Measurements from ENCODE around the gene MICU1. TPM values are rescaled to one million over a fixed set of nuclear protein-coding genes. Genes with fewer than 3 reads are reported as not detected.
"Not testable (repeated sequence)": the region's sequence is repeated elsewhere in the genome, so short reads cannot be mapped to it uniquely, and the experiment has no call there.

The MICU1 gene
- total RNA-seq, 1 experiment from 2014 or later: 25.5 TPM

GRCh38 chr10:72557362-72557761 lies 68.5 kb downstream of the MICU1 start:
- BruUV-seq (replicated peaks): no TSS peak
- intact Hi-C loops (cut with micrococcal nuclease): no loop called here
- ChIA-PET POLR2A (interaction anchor here (1.4 kb wide), 1 partner anchor 10 kb away, joined by 4 read pairs; no protein-coding TSS in a partner anchor), CTCF (no interaction called here)
- peaks cover 46% of the 10 kb centered on the region for H3K36me3 Mint-ChIP-seq (ENCODE audit: insufficient read depth, unreplicated experiment)
- H3K4me1 Mint-ChIP-seq (ENCODE audit: insufficient read depth, unreplicated experiment): peaks cover 5% of the 10 kb centered on the region
- no peaks in the 10 kb centered on the region for H3K9me3 Mint-ChIP-seq (ENCODE audit: unreplicated experiment)
- H3K27me3 Mint-ChIP-seq (ENCODE audit: insufficient read depth, unreplicated experiment): no peaks in the 10 kb centered on the region
- no peak for DNase-seq (ENCODE audit: unreplicated experiment)
- no peak overlapping the region for H3K27ac Mint-ChIP-seq (ENCODE audit: low read depth, unreplicated experiment)
- no peak overlapping the region for H3K4me3 Mint-ChIP-seq (ENCODE audit: unreplicated experiment)
- TF ChIP-seq CTCF (IDR thresholded peaks at IDR 0.05; ENCODE audit: unreplicated experiment): no peak

- TF ChIP-seq CTCF (IDR thresholded peaks at IDR 0.05; ENCODE audit: unreplicated experiment): no peak
- Mint-ChIP-seq H3K27me3 (ENCODE audit: insufficient read depth, unreplicated experiment) (no peaks in the 10 kb centered on the region), H3K4me3 (ENCODE audit: unreplicated experiment) (no peak overlapping the region), H3K36me3 (ENCODE audit: insufficient read depth, unreplicated experiment) (peaks cover 25% of the 10 kb centered on the region), H3K4me1 (ENCODE audit: insufficient read depth, unreplicated experiment) (peaks cover 5% of the 10 kb centered on the region), H3K27ac (ENCODE audit: low read depth, unreplicated experiment) (peak overlapping the region; percentile 31), H3K9me3 (ENCODE audit: unreplicated experiment) (no peaks in the 10 kb centered on the region)
- BruUV-seq (replicated peaks): no TSS peak
- ChIA-PET CTCF (interaction anchor here (0.6 kb wide), 2 partner anchors 18 to 21 kb away, joined by 3 to 4 read pairs; no protein-coding TSS in a partner anchor), POLR2A (interaction anchor here (0.5 to 2.4 kb wide), 12 partner anchors 8 to 426 kb away, joined by 3 to 6 read pairs (median 3); partner anchors contain the start of genes MCU and MICU1)
- intact Hi-C loops (cut with micrococcal nuclease): no loop called here
- peak; percentile 73 for DNase-seq (ENCODE audit: unreplicated experiment)
These were observed 73.0 kb downstream of the MICU1 start for GRCh38 chr10:72552857-72553256.

GRCh38 chr10:72550239-72550638 lies 75.6 kb downstream of the MICU1 start:
- ChIA-PET CTCF (no interaction called here), POLR2A (interaction anchor here (0.7 kb wide), 1 partner anchor 8 kb away, joined by 3 read pairs; no protein-coding TSS in a partner anchor)
- Mint-ChIP-seq H3K4me3 (ENCODE audit: unreplicated experiment) (no peak overlapping the region), H3K4me1 (ENCODE audit: insufficient read depth, unreplicated experiment) (peaks cover 5% of the 10 kb centered on the region), H3K9me3 (ENCODE audit: unreplicated experiment) (no peaks in the 10 kb centered on the region), H3K36me3 (ENCODE audit: insufficient read depth, unreplicated experiment) (peaks cover 25% of the 10 kb centered on the region), H3K27ac (ENCODE audit: low read depth, unreplicated experiment) (no peak overlapping the region), H3K27me3 (ENCODE audit: insufficient read depth, unreplicated experiment) (no peaks in the 10 kb centered on the region)
- no peak for TF ChIP-seq CTCF (IDR thresholded peaks at IDR 0.05; ENCODE audit: unreplicated experiment)
- intact Hi-C loops (cut with micrococcal nuclease): no loop called here
- no peak for DNase-seq (ENCODE audit: unreplicated experiment)
- no TSS peak for BruUV-seq (replicated peaks)

- Mint-ChIP-seq H3K27ac (ENCODE audit: low read depth, unreplicated experiment) (no peak overlapping the region), H3K9me3 (ENCODE audit: unreplicated experiment) (no peaks in the 10 kb centered on the region), H3K36me3 (ENCODE audit: insufficient read depth, unreplicated experiment) (peaks cover 28% of the 10 kb centered on the region), H3K4me3 (ENCODE audit: unreplicated experiment) (no peak overlapping the region), H3K27me3 (ENCODE audit: insufficient read depth, unreplicated experiment) (no peaks in the 10 kb centered on the region), H3K4me1 (ENCODE audit: insufficient read depth, unreplicated experiment) (no peaks in the 10 kb centered on the region)
- no TSS peak for BruUV-seq (replicated peaks)
- ChIA-PET POLR2A (no interaction called here), CTCF (no interaction called here)
- TF ChIP-seq CTCF (IDR thresholded peaks at IDR 0.05; ENCODE audit: unreplicated experiment): no peak
- DNase-seq (ENCODE audit: unreplicated experiment): no peak
- intact Hi-C loops (cut with micrococcal nuclease): no loop called here
These were observed 80.3 kb downstream of the MICU1 start for GRCh38 chr10:72545546-72545945.

- H3K9me3 Mint-ChIP-seq (ENCODE audit: unreplicated experiment); CTCF ChIA-PET; H3K4me1 Mint-ChIP-seq (ENCODE audit: insufficient read depth, unreplicated experiment); DNase-seq (ENCODE audit: unreplicated experiment); H3K27ac Mint-ChIP-seq (ENCODE audit: low read depth, unreplicated experiment); H3K27me3 Mint-ChIP-seq (ENCODE audit: insufficient read depth, unreplicated experiment); H3K4me3 Mint-ChIP-seq (ENCODE audit: unreplicated experiment); BruUV-seq (replicated peaks); intact Hi-C loops (cut with micrococcal nuclease); POLR2A ChIA-PET: not testable (repeated sequence)
- H3K36me3 Mint-ChIP-seq (ENCODE audit: insufficient read depth, unreplicated experiment): peaks cover 18% of the 10 kb centered on the region
These were observed 82.0 kb downstream of the MICU1 start for GRCh38 chr10:72543855-72544254.

Data from MCF 10A (cell line).